Stimulated activated CD4-positive, alpha-beta T cell treated with anti-CD3 and anti-CD28 coated beads, Interleukin-12 subunit alpha, Interleukin-12 subunit beta, amount 100 ng/mL, for 24 hours (primary cell): Measurements from ENCODE around the gene RPS18.
A peak's percentile ranks its signal among the peaks of the same experiment; 100 is the strongest.

ENCODE experiments used
- DNase-seq, 2 experiments: peaks; one replicate each; pipeline ENCODE4 v3.0.0-alpha.2; 2020; ENCODE audit warnings: low read depth in 2 of 2

Gene RPS18

GRCh38 chr6:33314943-33315792 is 43.3 kb downstream of the RPS18 start:
- DNase-seq = no peak

- no peak for DNase-seq
Observed at GRCh38 chr6:33315793-33316602, 44.1 kb downstream of the RPS18 start.

- DNase-seq = no peak
Observed at GRCh38 chr6:33316603-33317418, 44.9 kb downstream of the RPS18 start.

- DNase-seq = no peak
Observed at GRCh38 chr6:33317419-33317668, 45.5 kb downstream of the RPS18 start.

GRCh38 chr6:33317669-33318425 is 46.0 kb downstream of the RPS18 start, which contains the start of gene ZBTB22:
Gene ZBTB22 (minus strand): TSS chr6:33317744. CDS start chr6:33316916, 828 bp downstream.
- DNase-seq = peak; percentile 89 to 97

GRCh38 chr6:33318426-33319073 is 46.7 kb downstream of the RPS18 start:
- DNase-seq = no peak

- no peak for DNase-seq
Observed at GRCh38 chr6:33319939-33320314, 48.1 kb downstream of the RPS18 start.

GRCh38 chr6:33320315-33321181 is 48.7 kb downstream of the RPS18 start:
- DNase-seq = no peak

- DNase-seq = no peak
Observed at GRCh38 chr6:33321227-33321626, 49.4 kb downstream of the RPS18 start.

GRCh38 chr6:33323623-33323948 is 51.7 kb downstream of the RPS18 start:
- no peak for DNase-seq

- no peak for DNase-seq
Observed at GRCh38 chr6:33324125-33324524, 52.2 kb downstream of the RPS18 start.
